HG02571 (cell line): ENCODE results near the gene ARHGAP12.
A peak's percentile ranks its signal among the peaks of the same experiment; 100 is the strongest.
"Not testable (repeated sequence)": the region's sequence is repeated elsewhere in the genome, so short reads cannot be mapped to it uniquely, and the experiment has no call there.

ENCODE experiments used
- ATAC-seq: cut with Tn5 transposase; IDR thresholded peaks from one replicate; pipeline ENCODE4 v1.9.1; 2021; ENCODE audit warnings: mild to moderate bottlenecking, moderate library complexity; ENCODE audit not compliant: unreplicated experiment

ARHGAP12 gene

GRCh38 chr10:31926160-31926559, 2.5 kb downstream of the ARHGAP12 start:
- ATAC-seq: no peak

GRCh38 chr10:31924833-31925232, 3.8 kb downstream of the ARHGAP12 start:
- ATAC-seq: no peak

GRCh38 chr10:31923389-31923788, 5.2 kb downstream of the ARHGAP12 start:
- no peak for ATAC-seq

- peak; percentile 64 for ATAC-seq
These were observed 7.6 kb downstream of the ARHGAP12 start for GRCh38 chr10:31921031-31921430.

- peak; percentile 73 for ATAC-seq
These were observed 8.1 kb downstream of the ARHGAP12 start for GRCh38 chr10:31920538-31920937.

- ATAC-seq: no peak
These were observed 9.8 kb downstream of the ARHGAP12 start for GRCh38 chr10:31918671-31919409.

GRCh38 chr10:31914370-31914769, 14.3 kb downstream of the ARHGAP12 start:
- ATAC-seq: no peak

GRCh38 chr10:31912898-31913850, 15.5 kb downstream of the ARHGAP12 start:
- ATAC-seq: no peak

- no peak for ATAC-seq
These were observed 16.3 kb downstream of the ARHGAP12 start for GRCh38 chr10:31912289-31912688.

GRCh38 chr10:31910016-31910415, 18.6 kb downstream of the ARHGAP12 start:
- no peak for ATAC-seq

- ATAC-seq: no peak
These were observed 20.5 kb downstream of the ARHGAP12 start for GRCh38 chr10:31908157-31908556.

GRCh38 chr10:31906039-31906438, 22.6 kb downstream of the ARHGAP12 start:
- ATAC-seq: no peak

GRCh38 chr10:31905586-31905985, 23.0 kb downstream of the ARHGAP12 start:
- ATAC-seq: no peak

- no peak for ATAC-seq
These were observed 26.0 kb downstream of the ARHGAP12 start for GRCh38 chr10:31902625-31903024.

GRCh38 chr10:31897506-31897905, 31.1 kb downstream of the ARHGAP12 start:
- ATAC-seq: no peak

GRCh38 chr10:31896968-31897384, 31.7 kb downstream of the ARHGAP12 start:
- ATAC-seq: no peak

GRCh38 chr10:31895722-31896121, 32.9 kb downstream of the ARHGAP12 start:
- not testable (repeated sequence) for ATAC-seq

GRCh38 chr10:31888442-31888841, 40.2 kb downstream of the ARHGAP12 start:
- no peak for ATAC-seq

GRCh38 chr10:31887850-31888249, 40.8 kb downstream of the ARHGAP12 start:
- no peak for ATAC-seq

- no peak for ATAC-seq
These were observed 41.7 kb downstream of the ARHGAP12 start for GRCh38 chr10:31886885-31887284.

- ATAC-seq: no peak
These were observed 42.7 kb downstream of the ARHGAP12 start for GRCh38 chr10:31885971-31886370.

GRCh38 chr10:31884386-31884785, 44.2 kb downstream of the ARHGAP12 start:
- no peak for ATAC-seq
